HG02763 (cell line): ENCODE measurements around the gene NCF2.

ENCODE experiments used
- ATAC-seq: cut with Tn5 transposase; IDR thresholded peaks from one replicate; pipeline ENCODE4 v1.9.1; 2021; ENCODE audit warnings: mild to moderate bottlenecking, moderate library complexity; ENCODE audit not compliant: unreplicated experiment

The NCF2 gene

GRCh38 chr1:183506561-183506960, 83.7 kb downstream of the NCF2 start:
- ATAC-seq: no peak
